ENCODE results near the gene PI4KB. TPM values are rescaled to one million over a fixed set of nuclear protein-coding genes. Genes with fewer than 3 reads are reported as not detected.

The PI4KB gene
- total RNA-seq (ENCODE audit: unreplicated experiment): 68.7 TPM
- long read RNA-seq, transcript PI4KB-203 (11 exons, 3,934 nt): major isoform, 8 of 21 reads
- long read RNA-seq, partial matches to known transcripts: 3 of 21 reads
- long read RNA-seq, other reads (novel, unspliced or antisense): 5 of 21 reads

GRCh38 chr1:151327223-151327902 is at the start of gene PI4KB:
Gene PI4KB, minus strand, starts transcription at chr1:151327416. Its CDS starts 10,935 bp downstream, at chr1:151316481.
- H3K9me3 Mint-ChIP-seq (ENCODE audit: unreplicated experiment): peaks cover 5% of the 10 kb centered on the region
- DNase-seq: peak; percentile 81
- H3K4me1 Mint-ChIP-seq (ENCODE audit: low read depth, unreplicated experiment): peaks cover 25% of the 10 kb centered on the region
- H3K27me3 Mint-ChIP-seq (ENCODE audit: unreplicated experiment): peaks cover 13% of the 10 kb centered on the region
- H3K27ac Mint-ChIP-seq (ENCODE audit: unreplicated experiment): peak within 1 kb of the TSS; percentile 96
- no peaks in the 10 kb centered on the region for H3K36me3 Mint-ChIP-seq (ENCODE audit: unreplicated experiment)
- TF ChIP-seq CTCF (IDR thresholded peaks at IDR 0.05; ENCODE audit: partially characterized antibody, unreplicated experiment): no peak
- peak within 1 kb of the TSS; percentile 99 for H3K4me3 Mint-ChIP-seq (ENCODE audit: unreplicated experiment)

- no peak overlapping the region for H3K27ac Mint-ChIP-seq (ENCODE audit: unreplicated experiment)
- H3K4me1 Mint-ChIP-seq (ENCODE audit: low read depth, unreplicated experiment): peaks cover 5% of the 10 kb centered on the region
- TF ChIP-seq CTCF (IDR thresholded peaks at IDR 0.05; ENCODE audit: partially characterized antibody, unreplicated experiment): no peak
- H3K27me3 Mint-ChIP-seq (ENCODE audit: unreplicated experiment): peaks cover 7% of the 10 kb centered on the region
- H3K9me3 Mint-ChIP-seq (ENCODE audit: unreplicated experiment): no peaks in the 10 kb centered on the region
- H3K4me3 Mint-ChIP-seq (ENCODE audit: unreplicated experiment): no peak overlapping the region
- no peak for DNase-seq
- H3K36me3 Mint-ChIP-seq (ENCODE audit: unreplicated experiment): no peaks in the 10 kb centered on the region
These were observed 46.0 kb upstream of the PI4KB start for GRCh38 chr1:151373196-151373595.

- H3K27me3 Mint-ChIP-seq (ENCODE audit: unreplicated experiment): peaks cover 7% of the 10 kb centered on the region
- TF ChIP-seq CTCF (IDR thresholded peaks at IDR 0.05; ENCODE audit: partially characterized antibody, unreplicated experiment): no peak
- no peak within 1 kb of the TSS for H3K27ac Mint-ChIP-seq (ENCODE audit: unreplicated experiment)
- H3K4me3 Mint-ChIP-seq (ENCODE audit: unreplicated experiment): no peak within 1 kb of the TSS
- H3K9me3 Mint-ChIP-seq (ENCODE audit: unreplicated experiment): no peaks in the 10 kb centered on the region
- DNase-seq: peak; percentile 35
- H3K4me1 Mint-ChIP-seq (ENCODE audit: low read depth, unreplicated experiment): peaks cover 5% of the 10 kb centered on the region
- no peaks in the 10 kb centered on the region for H3K36me3 Mint-ChIP-seq (ENCODE audit: unreplicated experiment)
These were observed 45.1 kb upstream of the PI4KB start, which contains the start of gene SELENBP1 for GRCh38 chr1:151372058-151372934. Gene SELENBP1, minus strand, starts transcription at chr1:151372705. Its CDS starts 64 bp downstream, at chr1:151372641.

- Mint-ChIP-seq H3K27ac (ENCODE audit: unreplicated experiment) (no peak overlapping the region), H3K27me3 (ENCODE audit: unreplicated experiment) (peaks cover 7% of the 10 kb centered on the region)
- DNase-seq: no peak
These were observed 44.3 kb upstream of the PI4KB start for GRCh38 chr1:151371370-151372057.

More at GRCh38 chr1:151371370-151372057, 44.3 kb upstream of the PI4KB start:
- peak overlapping the region; percentile 16 for H3K4me3 Mint-ChIP-seq (ENCODE audit: unreplicated experiment)
- H3K9me3 Mint-ChIP-seq (ENCODE audit: unreplicated experiment): no peaks in the 10 kb centered on the region
- no peaks in the 10 kb centered on the region for H3K36me3 Mint-ChIP-seq (ENCODE audit: unreplicated experiment)
- TF ChIP-seq CTCF (IDR thresholded peaks at IDR 0.05; ENCODE audit: partially characterized antibody, unreplicated experiment): no peak
- H3K4me1 Mint-ChIP-seq (ENCODE audit: low read depth, unreplicated experiment): peaks cover 5% of the 10 kb centered on the region
